HepG2 (cell line): Measurements from ENCODE around the gene VSTM4. TPM values are rescaled to one million over a fixed set of nuclear protein-coding genes. Genes with fewer than 3 reads are reported as not detected.

Experiments
- ARID2 ChIP-seq: sonication (generic); formaldehyde crosslinking; IDR thresholded peaks from 2 replicates; pipeline ENCODE4 v1.8.1; 2022; ENCODE audit warnings: mild to moderate bottlenecking, missing genetic modification reagents, borderline replicate concordance
- BRD4 ChIP-seq: sonication (generic); formaldehyde crosslinking; IDR thresholded peaks from 2 replicates; pipeline ENCODE4 v1.4.0; 2020; ENCODE audit warnings: missing genetic modification reagents
- CREB3 ChIP-seq: sonication (generic); formaldehyde crosslinking; IDR thresholded peaks from 2 replicates; pipeline ENCODE4 v1.5.0; 2020; ENCODE audit warnings: missing genetic modification reagents
- IKZF4 ChIP-seq: sonication (generic); formaldehyde crosslinking; IDR thresholded peaks from 2 replicates; pipeline ENCODE4 v1.5.1; 2020; ENCODE audit warnings: borderline replicate concordance, mild to moderate bottlenecking, low read depth, missing genetic modification reagents; ENCODE audit errors: not compliant biosample characterization
- KDM6A ChIP-seq: IDR thresholded peaks from 2 replicates; pipeline ENCODE4 v1.6.1; 2016; ENCODE audit warnings: low read depth
- PBX3 ChIP-seq: sonication (generic); formaldehyde crosslinking; IDR thresholded peaks from 2 replicates; pipeline ENCODE4 v1.8.1; 2023; ENCODE audit warnings: missing genetic modification reagents, inconsistent platforms, borderline replicate concordance
- RARG ChIP-seq: sonication (generic); formaldehyde crosslinking; IDR thresholded peaks from 2 replicates; pipeline ENCODE4 v1.4.0; 2020; ENCODE audit warnings: low read depth, mild to moderate bottlenecking, missing genetic modification reagents
- ZNF883 ChIP-seq: sonication (generic); formaldehyde crosslinking; IDR thresholded peaks from 2 replicates; pipeline ENCODE4 v1.5.1; 2020; ENCODE audit warnings: mild to moderate bottlenecking, missing genetic modification reagents; ENCODE audit errors: not compliant biosample characterization
- polyA plus RNA-seq, 8 experiments: library from polyadenylated mRNA; depleted of rRNA in 3 of 8; stranded (reverse) in 7 of 8; unstranded in 1 of 8; fragments of >200 nt; fragmentation: Illumina TruSeq in 4 of 8; extraction: Trizol in 4 of 8; gene quantifications; 2 replicates each; pipeline versions ENCODE4 v1.2.1 to v1.2.3, GENCODE V29; 2011 to 2016; ENCODE audit warnings: low read depth in 4 of 8, missing spikeins in 1 of 8, mixed read lengths in 1 of 8; ENCODE audit not compliant: insufficient read depth in 1 of 8
- total RNA-seq, 5 experiments: library from RNA; depleted of rRNA; stranded (reverse); fragments of >200 nt; fragmentation: Illumina TruSeq; extraction: Trizol; gene quantifications; 2 replicates each; pipeline ENCODE4 v1.2.3, GENCODE V29; 2016; ENCODE audit warnings: low read depth in 1 of 5
- TF ChIP-seq, protein P1 (sequence below), 2 experiments: sonication (generic) in 1 of 2; formaldehyde crosslinking in 1 of 2; IDR thresholded peaks; 2 replicates each; pipeline versions ENCODE4 v1.4.0 to v1.6.1; 2018 to 2020; ENCODE audit warnings: missing genetic modification reagents in 2 of 2, borderline replicate concordance in 1 of 2, low read depth in 1 of 2, mild to moderate bottlenecking in 1 of 2, missing biosample characterization in 1 of 2

VSTM4 gene
- total and polyA plus RNA-seq, 2 of the 13 experiments (the other 11 are each of a cell fraction or from before 2014, with no cell fraction given) = not detected

DNA sequence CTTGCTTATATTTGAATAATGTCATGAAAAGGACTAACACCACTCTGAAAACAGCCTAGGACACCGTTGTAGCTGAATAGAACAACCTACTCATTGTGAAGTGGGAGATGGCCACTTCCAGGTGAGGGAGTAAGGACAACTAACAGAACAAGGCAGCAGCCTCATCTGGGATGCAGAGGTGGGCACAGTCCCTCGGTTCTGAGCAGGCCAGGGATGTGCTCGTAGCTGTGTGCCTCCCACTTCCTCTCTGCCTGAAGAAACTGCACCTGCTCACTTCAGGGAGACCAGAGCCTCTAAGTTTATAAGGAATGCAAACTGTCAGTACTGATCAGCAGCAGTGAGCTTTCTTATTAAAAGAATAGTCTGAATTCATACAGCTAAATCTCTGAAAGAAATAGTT is 2.5 kb downstream of the VSTM4 start (continued):
- no peak for TF ChIP-seq CREB3 (CRISPR knock-in tag)
- no peak for TF ChIP-seq ZNF883
- TF ChIP-seq IKZF4 (CRISPR knock-in tag) = no peak
- TF ChIP-seq KDM6A (CRISPR knock-in tag) = no peak
- TF ChIP-seq, protein P1, sequence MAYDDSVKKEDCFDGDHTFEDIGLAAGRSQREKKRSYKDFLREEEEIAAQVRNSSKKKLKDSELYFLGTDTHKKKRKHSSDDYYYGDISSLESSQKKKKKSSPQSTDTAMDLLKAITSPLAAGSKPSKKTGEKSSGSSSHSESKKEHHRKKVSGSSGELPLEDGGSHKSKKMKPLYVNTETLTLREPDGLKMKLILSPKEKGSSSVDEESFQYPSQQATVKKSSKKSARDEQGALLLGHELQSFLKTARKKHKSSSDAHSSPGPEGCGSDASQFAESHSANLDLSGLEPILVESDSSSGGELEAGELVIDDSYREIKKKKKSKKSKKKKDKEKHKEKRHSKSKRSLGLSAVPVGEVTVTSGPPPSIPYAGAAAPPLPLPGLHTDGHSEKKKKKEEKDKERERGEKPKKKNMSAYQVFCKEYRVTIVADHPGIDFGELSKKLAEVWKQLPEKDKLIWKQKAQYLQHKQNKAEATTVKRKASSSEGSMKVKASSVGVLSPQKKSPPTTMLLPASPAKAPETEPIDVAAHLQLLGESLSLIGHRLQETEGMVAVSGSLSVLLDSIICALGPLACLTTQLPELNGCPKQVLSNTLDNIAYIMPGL (CRISPR knock-in tag; IDR thresholded peaks at IDR 0.05; ENCODE audit: borderline replicate concordance in 1 of 2, low read depth in 1 of 2) = no peak
- no peak for TF ChIP-seq BRD4 (CRISPR knock-in tag)
- no peak for TF ChIP-seq PBX3 (CRISPR knock-in tag)
- no peak for TF ChIP-seq ARID2 (CRISPR knock-in tag)
- TF ChIP-seq RARG (CRISPR knock-in tag) = no peak
- TF ChIP-seq, all 625 proteins: peak for 0
